GM12864 (cell line): ENCODE measurements around the gene SH3TC2.

Source experiments
- DNase-seq: peaks from one replicate; pipeline ENCODE4 v3.0.0-alpha.2; 2011; ENCODE audit warnings: low read depth
- H3K4me3 ChIP-seq: 2 replicates; pipeline ENCODE4 v1.5.1; 2011; ENCODE audit warnings: mild to moderate bottlenecking, low read depth, low read length, control low read depth
- CTCF ChIP-seq: IDR thresholded peaks from 2 replicates; pipeline ENCODE4 v1.5.1; 2011; ENCODE audit warnings: low read depth, mild to moderate bottlenecking, moderate library complexity, low read length, control low read depth, inconsistent platforms; ENCODE audit errors: missing control alignments

The SH3TC2 gene

GRCh38 chr5:148963664-148964063, 99.2 kb downstream of the SH3TC2 start:
- no peak for DNase-seq
- no peak for TF ChIP-seq CTCF
- H3K4me3 ChIP-seq, result no peak overlapping the region

- H3K4me3 ChIP-seq, result no peak overlapping the region
- no peak for TF ChIP-seq CTCF
- DNase-seq, result no peak
These were observed 100.0 kb downstream of the SH3TC2 start for GRCh38 chr5:148962761-148963324.

- no peak for DNase-seq
- no peak overlapping the region for H3K4me3 ChIP-seq
- no peak for TF ChIP-seq CTCF
These were observed 100.7 kb downstream of the SH3TC2 start for GRCh38 chr5:148962200-148962550.

DNA sequence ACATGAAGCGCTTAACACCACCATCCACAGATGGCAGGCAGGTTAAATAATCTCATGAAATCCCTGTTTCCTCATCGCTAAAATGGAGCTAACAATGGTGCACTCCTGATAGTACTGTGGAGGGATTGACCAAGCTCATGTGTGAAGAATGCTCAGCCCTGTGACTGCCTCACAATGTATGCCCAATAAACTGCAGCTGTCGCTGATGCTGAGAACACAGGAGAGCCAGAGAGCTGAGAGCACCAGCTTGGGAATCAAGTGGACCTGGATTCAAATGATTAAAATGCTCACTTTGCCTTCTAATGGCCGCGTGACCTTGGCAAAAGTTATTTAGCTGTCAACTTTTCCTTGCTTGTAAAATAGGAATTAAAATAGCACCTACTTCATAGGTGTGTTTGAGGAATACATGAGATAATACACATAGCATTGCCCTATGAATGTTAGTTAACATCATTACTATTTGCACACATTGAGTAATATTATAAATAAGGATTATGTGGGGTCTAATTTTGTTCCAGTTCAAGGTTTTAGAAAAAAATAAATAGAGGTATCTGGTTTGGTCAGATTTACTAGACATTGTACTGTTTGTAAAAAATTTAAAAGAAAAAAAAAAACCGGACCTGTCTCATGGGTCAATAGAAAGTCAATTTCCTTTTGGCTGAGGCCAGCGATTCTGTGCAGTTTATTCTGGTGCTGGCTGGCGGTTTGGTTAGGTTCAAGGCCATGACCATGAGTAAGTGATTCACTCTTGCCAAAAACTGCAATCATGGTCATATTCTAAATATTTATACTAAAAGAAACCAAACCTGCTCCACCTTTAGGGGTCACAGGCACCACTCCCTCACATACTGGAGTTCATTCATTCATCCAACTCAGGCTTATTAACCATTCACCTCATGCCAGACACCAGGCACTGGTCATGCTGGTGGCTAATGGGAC, 101.3 kb downstream of the SH3TC2 start:
- no peak for DNase-seq
- TF ChIP-seq CTCF, result no peak
- H3K4me3 ChIP-seq, result no peak overlapping the region

GRCh38 chr5:148960070-148960769, 102.6 kb downstream of the SH3TC2 start:
- no peak for TF ChIP-seq CTCF
- no peak overlapping the region for H3K4me3 ChIP-seq
- no peak for DNase-seq

- DNase-seq, result no peak
- peak; percentile 84 for TF ChIP-seq CTCF
- H3K4me3 ChIP-seq, result no peak overlapping the region
These were observed 105.2 kb downstream of the SH3TC2 start for GRCh38 chr5:148957591-148958202.
